Esophagus muscularis mucosa (tissue), 4 donors: Measurements from ENCODE around the gene PNMT.

Experiments used
- EP300 ChIP-seq: sonication (generic); formaldehyde crosslinking; IDR thresholded peaks from one replicate; pipeline ENCODE4 v1.6.1; 2017; ENCODE audit warnings: antibody characterized with exemption
- POLR2A ChIP-seq: fragments of 450-650 bp; IDR thresholded peaks from one replicate; pipeline ENCODE4 v1.6.1; 2017; ENCODE audit warnings: antibody characterized with exemption, moderate library complexity, mild to moderate bottlenecking, low read depth
- TF ChIP-seq, protein P1 (sequence below), 3 experiments: fragments of 200-600 bp in 2 of 3; fragments of 450-650 bp in 1 of 3; sonication (generic) in 2 of 3; IDR thresholded peaks; one replicate each; pipeline ENCODE4 v1.5.1; 2017 to 2019; ENCODE audit warnings: antibody characterized with exemption in 3 of 3, mild to moderate bottlenecking in 2 of 3, moderate library complexity in 1 of 3

DNA sequence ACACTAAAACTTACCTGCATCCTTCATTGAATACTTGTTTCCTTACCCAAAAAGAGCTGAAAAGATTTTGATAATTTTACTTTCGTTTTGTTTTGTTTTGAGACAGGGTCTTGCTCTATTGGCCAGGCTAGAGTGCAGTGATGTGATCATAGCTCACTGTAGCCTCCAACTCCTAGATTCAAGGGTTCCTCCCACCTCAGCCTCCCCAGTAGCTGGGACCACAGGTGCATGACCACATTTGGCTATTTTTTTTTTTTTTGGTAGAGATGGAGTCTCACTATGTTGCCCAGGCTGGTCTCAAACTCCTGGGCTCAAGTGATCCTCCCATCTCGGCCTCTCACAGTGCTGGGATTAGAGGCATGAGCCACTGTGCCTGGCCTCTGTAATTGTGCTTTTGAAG is 13.1 kb upstream of the PNMT start:
- TF ChIP-seq, protein P1, sequence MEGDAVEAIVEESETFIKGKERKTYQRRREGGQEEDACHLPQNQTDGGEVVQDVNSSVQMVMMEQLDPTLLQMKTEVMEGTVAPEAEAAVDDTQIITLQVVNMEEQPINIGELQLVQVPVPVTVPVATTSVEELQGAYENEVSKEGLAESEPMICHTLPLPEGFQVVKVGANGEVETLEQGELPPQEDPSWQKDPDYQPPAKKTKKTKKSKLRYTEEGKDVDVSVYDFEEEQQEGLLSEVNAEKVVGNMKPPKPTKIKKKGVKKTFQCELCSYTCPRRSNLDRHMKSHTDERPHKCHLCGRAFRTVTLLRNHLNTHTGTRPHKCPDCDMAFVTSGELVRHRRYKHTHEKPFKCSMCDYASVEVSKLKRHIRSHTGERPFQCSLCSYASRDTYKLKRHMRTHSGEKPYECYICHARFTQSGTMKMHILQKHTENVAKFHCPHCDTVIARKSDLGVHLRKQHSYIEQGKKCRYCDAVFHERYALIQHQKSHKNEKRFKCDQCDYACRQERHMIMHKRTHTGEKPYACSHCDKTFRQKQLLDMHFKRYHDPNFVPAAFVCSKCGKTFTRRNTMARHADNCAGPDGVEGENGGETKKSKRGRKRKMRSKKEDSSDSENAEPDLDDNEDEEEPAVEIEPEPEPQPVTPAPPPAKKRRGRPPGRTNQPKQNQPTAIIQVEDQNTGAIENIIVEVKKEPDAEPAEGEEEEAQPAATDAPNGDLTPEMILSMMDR (IDR thresholded peaks at IDR 0.05): no peak
- TF ChIP-seq EP300 (no peak), POLR2A (no peak)
